Measurements from ENCODE around the gene LRP11. TPM values are rescaled to one million over a fixed set of nuclear protein-coding genes. Genes with fewer than 3 reads are reported as not detected.
A peak's percentile ranks its signal among the peaks of the same experiment; 100 is the strongest.

LRP11 gene
- total and polyA plus RNA-seq, 2 of the 13 experiments (the other 11 are each of a cell fraction or from before 2014, with no cell fraction given), result 32.4 to 48.9 TPM

DNA sequence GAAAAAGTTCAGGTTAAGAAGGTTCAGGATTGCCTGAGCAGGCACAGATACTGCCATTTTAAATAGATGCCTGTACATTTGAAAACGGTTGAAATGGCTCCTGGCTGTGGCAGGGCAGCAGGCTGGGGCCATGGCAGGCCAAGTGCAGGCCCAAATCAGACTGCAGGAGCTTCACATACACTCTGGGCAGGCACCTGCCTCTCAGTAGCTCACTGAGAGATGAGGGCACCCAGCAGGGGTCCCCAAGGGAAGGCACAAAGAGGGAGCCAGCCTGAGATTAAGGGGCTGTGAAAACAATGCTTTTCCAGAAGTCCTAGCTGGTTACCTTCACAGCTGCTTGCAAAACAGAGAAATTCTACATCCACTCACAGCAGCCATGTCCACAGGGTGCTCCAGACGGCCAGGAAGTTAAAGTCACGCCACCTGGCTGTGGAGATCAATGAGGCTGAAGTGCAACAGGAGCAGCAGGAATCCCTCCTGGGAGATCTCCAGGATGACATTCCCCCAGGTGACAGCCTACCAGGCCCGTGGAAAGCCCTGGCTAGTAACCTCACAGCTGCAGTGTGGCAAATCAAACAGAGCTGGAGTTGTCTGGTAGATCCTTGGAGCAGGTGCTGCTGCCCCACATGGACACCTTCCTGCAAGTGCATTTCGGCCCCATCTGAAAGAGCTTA lies 39.9 kb upstream of the LRP11 start (continued):
- TF ChIP-seq ZNF574 (CRISPR knock-in tag; IDR thresholded peaks at IDR 0.05), result no peak
- TF ChIP-seq PLRG1 (conservative IDR thresholded peaks at IDR 0.05), result no peak
- TF ChIP-seq TBP (CRISPR knock-in tag; IDR thresholded peaks at IDR 0.05), result no peak
- TF ChIP-seq ZFX (CRISPR knock-in tag; IDR thresholded peaks at IDR 0.05; ENCODE audit: low read depth), result peak; percentile 42; the same call in 1 of the 2 replicates
- no peak for TF ChIP-seq ZFP36 (IDR thresholded peaks at IDR 0.05; ENCODE audit: borderline replicate concordance, low read depth, low read length, partially characterized antibody)
- TF ChIP-seq ZNF136 (CRISPR knock-in tag; IDR thresholded peaks at IDR 0.05; ENCODE audit: low read depth), result no peak
- no peak for TF ChIP-seq RARA (CRISPR knock-in tag; IDR thresholded peaks at IDR 0.05)
- TF ChIP-seq TEAD2 (CRISPR knock-in tag; IDR thresholded peaks at IDR 0.05), result no peak
- TF ChIP-seq, protein P1, sequence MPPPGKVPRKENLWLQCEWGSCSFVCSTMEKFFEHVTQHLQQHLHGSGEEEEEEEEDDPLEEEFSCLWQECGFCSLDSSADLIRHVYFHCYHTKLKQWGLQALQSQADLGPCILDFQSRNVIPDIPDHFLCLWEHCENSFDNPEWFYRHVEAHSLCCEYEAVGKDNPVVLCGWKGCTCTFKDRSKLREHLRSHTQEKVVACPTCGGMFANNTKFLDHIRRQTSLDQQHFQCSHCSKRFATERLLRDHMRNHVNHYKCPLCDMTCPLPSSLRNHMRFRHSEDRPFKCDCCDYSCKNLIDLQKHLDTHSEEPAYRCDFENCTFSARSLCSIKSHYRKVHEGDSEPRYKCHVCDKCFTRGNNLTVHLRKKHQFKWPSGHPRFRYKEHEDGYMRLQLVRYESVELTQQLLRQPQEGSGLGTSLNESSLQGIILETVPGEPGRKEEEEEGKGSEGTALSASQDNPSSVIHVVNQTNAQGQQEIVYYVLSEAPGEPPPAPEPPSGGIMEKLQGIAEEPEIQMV (CRISPR knock-in tag; IDR thresholded peaks at IDR 0.05; ENCODE audit: low read depth), result peak; percentile 68; the same call in 1 of the 2 replicates
- TF ChIP-seq FLYWCH1 (CRISPR knock-in tag; IDR thresholded peaks at IDR 0.05), result no peak
- no peak for TF ChIP-seq ZNF660 (CRISPR knock-in tag; IDR thresholded peaks at IDR 0.05; ENCODE audit: borderline replicate concordance, low read depth)
- TF ChIP-seq XRCC5 (optimal IDR thresholded peaks at IDR 0.05; ENCODE audit: low read length), result peak; percentile 38
- no peak for TF ChIP-seq ATF5 (CRISPR knock-in tag; IDR thresholded peaks at IDR 0.05; ENCODE audit: low read depth)
- TF ChIP-seq ZFY (CRISPR knock-in tag; IDR thresholded peaks at IDR 0.05), result 0 out of 2 replicates have a peak, but pooled peaks have one; percentile 19
- TF ChIP-seq, protein P2, sequence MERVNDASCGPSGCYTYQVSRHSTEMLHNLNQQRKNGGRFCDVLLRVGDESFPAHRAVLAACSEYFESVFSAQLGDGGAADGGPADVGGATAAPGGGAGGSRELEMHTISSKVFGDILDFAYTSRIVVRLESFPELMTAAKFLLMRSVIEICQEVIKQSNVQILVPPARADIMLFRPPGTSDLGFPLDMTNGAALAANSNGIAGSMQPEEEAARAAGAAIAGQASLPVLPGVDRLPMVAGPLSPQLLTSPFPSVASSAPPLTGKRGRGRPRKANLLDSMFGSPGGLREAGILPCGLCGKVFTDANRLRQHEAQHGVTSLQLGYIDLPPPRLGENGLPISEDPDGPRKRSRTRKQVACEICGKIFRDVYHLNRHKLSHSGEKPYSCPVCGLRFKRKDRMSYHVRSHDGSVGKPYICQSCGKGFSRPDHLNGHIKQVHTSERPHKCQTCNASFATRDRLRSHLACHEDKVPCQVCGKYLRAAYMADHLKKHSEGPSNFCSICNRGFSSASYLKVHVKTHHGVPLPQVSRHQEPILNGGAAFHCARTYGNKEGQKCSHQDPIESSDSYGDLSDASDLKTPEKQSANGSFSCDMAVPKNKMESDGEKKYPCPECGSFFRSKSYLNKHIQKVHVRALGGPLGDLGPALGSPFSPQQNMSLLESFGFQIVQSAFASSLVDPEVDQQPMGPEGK (CRISPR knock-in tag; IDR thresholded peaks at IDR 0.05), result no peak
